ENCODE results near the gene C1QL2. TPM values are rescaled to one million over a fixed set of nuclear protein-coding genes. Genes with fewer than 3 reads are reported as not detected.

The C1QL2 gene
- total RNA-seq, 1 experiment from 2014 or later: not detected

GRCh38 chr2:119177838-119178190 is 19.3 kb upstream of the C1QL2 start:
- ChIA-PET POLR2A (no interaction called here), RAD21 (ENCODE audit: low non-redundant PET in 1 of 2, low total read pairs in 2 of 2, uncharacterized antibody in 2 of 2, unreplicated experiment in 2 of 2) (no interaction called here), CTCF (no interaction called here)
- Histone ChIP-seq H3K4me2 (ENCODE audit: low read length) (no peak overlapping the region), H3K4me1 (ENCODE audit: control insufficient read depth in 1 of 2, insufficient read depth in 2 of 2, low read length in 2 of 2) (peaks cover 5 to 7% of the 10 kb centered on the region in 2 experiments; a peak in 2 of 4 replicates), H3K9me2 (ENCODE audit: insufficient read depth) (no peaks in the 10 kb centered on the region), H3K4me3 (replicated peaks in 1 of 2; ENCODE audit: low read depth in 1 of 2, low read length in 2 of 2) (no peak overlapping the region), H3K79me2 (ENCODE audit: insufficient read depth, low read length) (no peaks in the 10 kb centered on the region), H3K9me3 (ENCODE audit: control insufficient read depth in 1 of 2, insufficient read depth in 1 of 2, low read depth in 1 of 2, low read length in 2 of 2) (no peaks in the 10 kb centered on the region), H2AFZ (ENCODE audit: low read depth, low read length, poor library complexity, severe bottlenecking) (no peak overlapping the region), H3K9ac (ENCODE audit: low read length) (no peak overlapping the region), H4K20me1 (ENCODE audit: insufficient read depth) (no peaks in the 10 kb centered on the region), H3K27ac (ENCODE audit: low read depth, low read length) (no peak overlapping the region), H3K27me3 (ENCODE audit: insufficient read depth, low read length) (no peaks in the 10 kb centered on the region), H3K36me3 (ENCODE audit: control insufficient read depth in 1 of 2, insufficient read depth in 2 of 2, low read length in 2 of 2) (no peaks in the 10 kb centered on the region)
- ATAC-seq: no peak
- no TSS peak for BruUV-seq (replicated peaks)
- no peak for TF ChIP-seq ELF1 (IDR thresholded peaks at IDR 0.05; ENCODE audit: borderline replicate concordance, low read depth)
- TF ChIP-seq ATF3 (IDR thresholded peaks at IDR 0.05): no peak
- TF ChIP-seq CEBPB (IDR thresholded peaks at IDR 0.05; ENCODE audit: low read depth): no peak
- no peak for TF ChIP-seq JUND (IDR thresholded peaks at IDR 0.05)
- TF ChIP-seq POLR2A (IDR thresholded peaks at IDR 0.05; ENCODE audit: borderline replicate concordance, extremely low read depth, insufficient read depth, insufficient read length): no peak
- TF ChIP-seq RAD21 (IDR thresholded peaks at IDR 0.05; ENCODE audit: low read depth): no peak
- intact Hi-C loops (cut with micrococcal nuclease): no loop called here
- no peak for DNase-seq (ENCODE audit: low read depth, low spot score)

- Histone ChIP-seq H3K9me2 (ENCODE audit: insufficient read depth) (no peaks in the 10 kb centered on the region), H3K4me2 (ENCODE audit: low read length) (no peak overlapping the region), H3K9me3 (ENCODE audit: control insufficient read depth in 1 of 2, insufficient read depth in 1 of 2, low read depth in 1 of 2, low read length in 2 of 2) (no peaks in the 10 kb centered on the region), H3K27me3 (ENCODE audit: insufficient read depth, low read length) (no peaks in the 10 kb centered on the region), H3K4me3 (replicated peaks in 1 of 2; ENCODE audit: low read depth in 1 of 2, low read length in 2 of 2) (no peak overlapping the region), H3K36me3 (ENCODE audit: control insufficient read depth in 1 of 2, insufficient read depth in 2 of 2, low read length in 2 of 2) (no peaks in the 10 kb centered on the region), H3K9ac (ENCODE audit: low read length) (no peak overlapping the region), H3K4me1 (ENCODE audit: control insufficient read depth in 1 of 2, insufficient read depth in 2 of 2, low read length in 2 of 2) (peaks cover 5 to 7% of the 10 kb centered on the region in 2 experiments; a peak in 2 of 4 replicates), H4K20me1 (ENCODE audit: insufficient read depth) (no peaks in the 10 kb centered on the region), H3K27ac (ENCODE audit: low read depth, low read length) (no peak overlapping the region), H3K79me2 (ENCODE audit: insufficient read depth, low read length) (no peaks in the 10 kb centered on the region), H2AFZ (ENCODE audit: low read depth, low read length, poor library complexity, severe bottlenecking) (no peak overlapping the region)
- DNase-seq (ENCODE audit: low read depth, low spot score): no peak
- ATAC-seq: no peak
- ChIA-PET CTCF (no interaction called here), POLR2A (no interaction called here), RAD21 (ENCODE audit: low non-redundant PET in 1 of 2, low total read pairs in 2 of 2, uncharacterized antibody in 2 of 2, unreplicated experiment in 2 of 2) (no interaction called here)
- intact Hi-C loops (cut with micrococcal nuclease): no loop called here
- BruUV-seq (replicated peaks): no TSS peak
- TF ChIP-seq YY1 (IDR thresholded peaks at IDR 0.05; ENCODE audit: extremely low read depth, insufficient replicate concordance, low read depth, low read length) (no peak), CBX3 (IDR thresholded peaks at IDR 0.05; ENCODE audit: low read depth) (no peak), JUND (IDR thresholded peaks at IDR 0.05) (no peak), ATF3 (IDR thresholded peaks at IDR 0.05) (no peak), RAD21 (IDR thresholded peaks at IDR 0.05; ENCODE audit: low read depth) (no peak), SP1 (IDR thresholded peaks at IDR 0.05; ENCODE audit: low read depth) (no peak), FOSL1 (IDR thresholded peaks at IDR 0.05; ENCODE audit: low read depth) (no peak), EGR1 (IDR thresholded peaks at IDR 0.05; ENCODE audit: low read depth) (no peak), CEBPB (IDR thresholded peaks at IDR 0.05; ENCODE audit: low read depth) (no peak), SRF (IDR thresholded peaks at IDR 0.05; ENCODE audit: low read depth) (no peak), CTCF (IDR thresholded peaks at IDR 0.05 in 2 of 3, conservative IDR thresholded peaks at IDR 0.05 in 1 of 3; ENCODE audit: borderline replicate concordance in 1 of 3, insufficient read depth in 1 of 3, low read depth in 2 of 3, low read length in 2 of 3) (no peak)
Measured at GRCh38 chr2:119177171-119177837, 18.8 kb upstream of the C1QL2 start.
